ENCODE data around the gene ZFPM1.

DNA sequence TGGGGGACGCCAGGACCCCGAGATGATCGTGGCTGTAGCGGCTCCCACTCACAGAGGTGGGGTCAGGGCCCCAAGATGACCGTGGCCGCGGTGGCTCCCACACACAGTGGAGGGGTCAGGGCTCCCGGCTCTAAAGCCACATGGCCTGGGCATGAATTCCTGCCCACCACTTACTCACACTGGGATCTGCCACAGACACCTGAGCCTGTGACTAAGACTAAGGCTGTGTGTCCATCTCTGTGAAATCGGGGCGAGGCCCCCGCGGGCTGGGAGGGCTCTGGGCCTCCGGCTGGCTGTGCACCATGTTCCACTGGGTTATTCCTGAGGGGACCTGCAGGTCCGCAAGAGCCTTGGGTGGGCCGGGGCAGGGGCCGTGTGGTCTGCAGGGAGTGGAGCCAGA lies 18.5 kb downstream of the ZFPM1 start:
- TF ChIP-seq, protein P1, sequence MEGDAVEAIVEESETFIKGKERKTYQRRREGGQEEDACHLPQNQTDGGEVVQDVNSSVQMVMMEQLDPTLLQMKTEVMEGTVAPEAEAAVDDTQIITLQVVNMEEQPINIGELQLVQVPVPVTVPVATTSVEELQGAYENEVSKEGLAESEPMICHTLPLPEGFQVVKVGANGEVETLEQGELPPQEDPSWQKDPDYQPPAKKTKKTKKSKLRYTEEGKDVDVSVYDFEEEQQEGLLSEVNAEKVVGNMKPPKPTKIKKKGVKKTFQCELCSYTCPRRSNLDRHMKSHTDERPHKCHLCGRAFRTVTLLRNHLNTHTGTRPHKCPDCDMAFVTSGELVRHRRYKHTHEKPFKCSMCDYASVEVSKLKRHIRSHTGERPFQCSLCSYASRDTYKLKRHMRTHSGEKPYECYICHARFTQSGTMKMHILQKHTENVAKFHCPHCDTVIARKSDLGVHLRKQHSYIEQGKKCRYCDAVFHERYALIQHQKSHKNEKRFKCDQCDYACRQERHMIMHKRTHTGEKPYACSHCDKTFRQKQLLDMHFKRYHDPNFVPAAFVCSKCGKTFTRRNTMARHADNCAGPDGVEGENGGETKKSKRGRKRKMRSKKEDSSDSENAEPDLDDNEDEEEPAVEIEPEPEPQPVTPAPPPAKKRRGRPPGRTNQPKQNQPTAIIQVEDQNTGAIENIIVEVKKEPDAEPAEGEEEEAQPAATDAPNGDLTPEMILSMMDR (IDR thresholded peaks at IDR 0.05; ENCODE audit: low read depth, low read length), result no peak
- no peak for TF ChIP-seq EZH2phosphoT487 (IDR thresholded peaks at IDR 0.05; ENCODE audit: low read depth)

Measured in OCI-LY3 (cell line).